ENCODE data around the gene MRGPRG. TPM values are rescaled to one million over a fixed set of nuclear protein-coding genes. Genes with fewer than 3 reads are reported as not detected.

Gene MRGPRG
- total RNA-seq, 4 donors from 2014 or later, result not detected

GRCh38 chr11:3203221-3204043 is 15.2 kb downstream of the MRGPRG start:
- 6 to 15% methylated on average over 8 to 45 of the region's 51 CpGs for WGBS, 2 donors
- Histone ChIP-seq H3K27ac (no peak overlapping the region), H3K4me3 (no peak overlapping the region), H3K36me3 (no peaks in the 10 kb centered on the region), H3K9me3 (no peaks in the 10 kb centered on the region), H3K4me1 (peaks cover 0 to 24% (median 7%) of the 10 kb centered on the region in 4 donors), H3K27me3 (peaks cover 0 to 53% of the 10 kb centered on the region in 2 donors)
- no peak for DNase-seq (ENCODE audit: low spot score in 2 of 2)
- TF ChIP-seq EP300 (IDR thresholded peaks at IDR 0.05) (no peak), POLR2A (IDR thresholded peaks at IDR 0.05) (no peak), CTCF (IDR thresholded peaks at IDR 0.05) (no peak)

GRCh38 chr11:3202759-3203158 is 15.9 kb downstream of the MRGPRG start:
- peaks cover 0 to 24% (median 7%) of the 10 kb centered on the region in 4 donors for H3K4me1 ChIP-seq
- no peak for TF ChIP-seq EP300 (IDR thresholded peaks at IDR 0.05)
- no peak for TF ChIP-seq CTCF (IDR thresholded peaks at IDR 0.05)
- TF ChIP-seq POLR2A (IDR thresholded peaks at IDR 0.05), result no peak
- H3K27ac ChIP-seq, result no peak overlapping the region
- H3K4me3 ChIP-seq, result no peak overlapping the region
- WGBS, 2 donors, result 7 to 11% methylated on average over 16 to 17 of the region's 17 CpGs
- H3K27me3 ChIP-seq, result peaks cover 0 to 53% of the 10 kb centered on the region in 2 donors
- DNase-seq (ENCODE audit: low spot score in 2 of 2), result no peak
- H3K36me3 ChIP-seq, result no peaks in the 10 kb centered on the region
- H3K9me3 ChIP-seq, result no peaks in the 10 kb centered on the region

GRCh38 chr11:3202305-3202704 is 16.3 kb downstream of the MRGPRG start:
- Histone ChIP-seq H3K27ac (no peak overlapping the region), H3K27me3 (peaks cover 0 to 53% of the 10 kb centered on the region in 2 donors), H3K4me3 (no peak overlapping the region), H3K9me3 (no peaks in the 10 kb centered on the region), H3K4me1 (peaks cover 0 to 24% (median 7%) of the 10 kb centered on the region in 4 donors), H3K36me3 (no peaks in the 10 kb centered on the region)
- DNase-seq (ENCODE audit: low spot score in 2 of 2), result no peak
- TF ChIP-seq CTCF (IDR thresholded peaks at IDR 0.05), result no peak
- no peak for TF ChIP-seq POLR2A (IDR thresholded peaks at IDR 0.05)
- no peak for TF ChIP-seq EP300 (IDR thresholded peaks at IDR 0.05)
- WGBS, 2 donors, result 55 to 60% methylated on average over 6 to 7 of the region's 7 CpGs

DNA sequence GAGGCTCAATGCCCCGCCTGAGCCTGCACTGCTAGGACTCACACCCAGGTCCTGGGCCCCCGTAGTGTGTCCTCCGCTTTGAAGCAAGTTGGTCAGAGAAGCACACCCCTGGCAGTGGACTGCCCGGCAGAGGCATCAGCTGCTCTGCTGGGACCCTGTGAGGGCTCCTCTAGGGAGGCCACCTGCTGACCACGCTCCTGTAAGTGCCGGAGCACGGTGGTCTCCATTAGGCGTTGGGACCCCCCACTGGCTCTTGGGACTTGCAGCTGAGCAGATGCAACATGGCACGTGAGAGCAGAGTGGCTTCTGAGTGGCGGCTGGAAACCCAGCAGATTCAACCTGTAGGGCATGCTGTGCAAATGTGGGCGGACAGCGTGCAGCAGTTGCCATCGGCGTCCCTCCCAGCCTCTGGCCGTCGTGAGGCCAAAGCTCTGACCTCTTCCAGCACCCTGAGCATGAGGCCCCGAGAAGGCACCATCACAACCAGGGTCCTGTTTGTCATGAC is 16.9 kb downstream of the MRGPRG start:
- Histone ChIP-seq H3K4me1 (peaks cover 0 to 24% (median 7%) of the 10 kb centered on the region in 4 donors), H3K27ac (no peak overlapping the region), H3K9me3 (no peaks in the 10 kb centered on the region), H3K36me3 (no peaks in the 10 kb centered on the region), H3K27me3 (peaks cover 0 to 54% of the 10 kb centered on the region in 2 donors), H3K4me3 (no peak overlapping the region)
- no peak for DNase-seq (ENCODE audit: low spot score in 2 of 2)
- WGBS, 2 donors, result 68 to 74% methylated on average over 14 to 17 of the region's 17 CpGs
- TF ChIP-seq POLR2A (IDR thresholded peaks at IDR 0.05), result no peak
- no peak for TF ChIP-seq CTCF (IDR thresholded peaks at IDR 0.05)
- TF ChIP-seq EP300 (IDR thresholded peaks at IDR 0.05), result no peak

GRCh38 chr11:3201112-3201581 is 17.5 kb downstream of the MRGPRG start:
- Histone ChIP-seq H3K4me1 (peaks cover 0 to 24% (median 7%) of the 10 kb centered on the region in 4 donors), H3K9me3 (no peaks in the 10 kb centered on the region), H3K27me3 (peaks cover 0 to 60% of the 10 kb centered on the region in 2 donors), H3K36me3 (no peaks in the 10 kb centered on the region), H3K4me3 (no peak overlapping the region), H3K27ac (no peak overlapping the region)
- TF ChIP-seq EP300 (IDR thresholded peaks at IDR 0.05) (no peak), POLR2A (IDR thresholded peaks at IDR 0.05) (no peak), CTCF (IDR thresholded peaks at IDR 0.05) (no peak)
- DNase-seq (ENCODE audit: low spot score in 2 of 2), result no peak
- WGBS, 2 donors, result 70 to 80% methylated on average over 14 of the region's 15 CpGs

Data from tibial nerve (tissue), 4 donors.